Activated CD8-positive, alpha-beta T cell treated with anti-CD3 and anti-CD28 coated beads for 36 hours (primary cell): ENCODE data around the gene HMX1. TPM values are rescaled to one million over a fixed set of nuclear protein-coding genes. Genes with fewer than 3 reads are reported as not detected.

ENCODE experiments used
- ATAC-seq: fragments of 200-7000 bp; cut with Tn5 transposase; one replicate; pipeline ENCODE4 v1.10.0; 2021; ENCODE audit warnings: mild to moderate bottlenecking, moderate library complexity
- CTCF ChIA-PET: fragments of 350-600 bp; sonication (Branson Sonifier 250); formaldehyde crosslinking; loops from one replicate; lab custom pipeline; 2021; ENCODE audit warnings: antibody characterized with exemption; lab: Charles Lee
- POLR2A ChIA-PET: fragments of 350-600 bp; sonication (Branson Sonifier 250); formaldehyde crosslinking; loops from one replicate; lab custom pipeline; 2021; ENCODE audit warnings: antibody characterized with exemption; lab: Charles Lee
- DNase-seq: peaks from one replicate; pipeline ENCODE4 v3.0.0-alpha.2; 2020
- H3K27ac Mint-ChIP-seq: one replicate; pipeline ENCODE4 v1.8.0; 2021; ENCODE audit warnings: mild to moderate bottlenecking, mixed read lengths
- H3K27me3 Mint-ChIP-seq: one replicate; pipeline ENCODE4 v1.8.0; 2021; ENCODE audit warnings: mixed read lengths
- H3K36me3 Mint-ChIP-seq: one replicate; pipeline ENCODE4 v1.8.0; 2021; ENCODE audit warnings: low read depth, mixed read lengths
- H3K4me1 Mint-ChIP-seq: one replicate; pipeline ENCODE4 v1.8.0; 2021; ENCODE audit warnings: low read depth, mixed read lengths
- H3K4me3 Mint-ChIP-seq: one replicate; pipeline ENCODE4 v1.8.0; 2021; ENCODE audit warnings: mild to moderate bottlenecking, moderate library complexity, mixed read lengths
- H3K9me3 Mint-ChIP-seq: one replicate; pipeline ENCODE4 v1.8.0; 2021; ENCODE audit warnings: mixed read lengths
- intact Hi-C: fragments of 100-400 bp; cut with micrococcal nuclease; formaldehyde crosslinking; loops from one replicate; pipeline ENCODE4 v1.10.0; 2022
- total RNA-seq, 2 experiments: library from RNA; stranded (reverse); gene quantifications; one replicate each; pipeline ENCODE4 v1.2.3, GENCODE V29; 2021
- TF ChIP-seq, protein P1 (sequence below): fragments of 200-600 bp; IDR thresholded peaks from one replicate; pipeline ENCODE4 v1.8.0; 2022; ENCODE audit warnings: antibody characterized with exemption, mild to moderate bottlenecking

HMX1 gene
- total RNA-seq, 2 experiments from 2014 or later, result not detected

DNA sequence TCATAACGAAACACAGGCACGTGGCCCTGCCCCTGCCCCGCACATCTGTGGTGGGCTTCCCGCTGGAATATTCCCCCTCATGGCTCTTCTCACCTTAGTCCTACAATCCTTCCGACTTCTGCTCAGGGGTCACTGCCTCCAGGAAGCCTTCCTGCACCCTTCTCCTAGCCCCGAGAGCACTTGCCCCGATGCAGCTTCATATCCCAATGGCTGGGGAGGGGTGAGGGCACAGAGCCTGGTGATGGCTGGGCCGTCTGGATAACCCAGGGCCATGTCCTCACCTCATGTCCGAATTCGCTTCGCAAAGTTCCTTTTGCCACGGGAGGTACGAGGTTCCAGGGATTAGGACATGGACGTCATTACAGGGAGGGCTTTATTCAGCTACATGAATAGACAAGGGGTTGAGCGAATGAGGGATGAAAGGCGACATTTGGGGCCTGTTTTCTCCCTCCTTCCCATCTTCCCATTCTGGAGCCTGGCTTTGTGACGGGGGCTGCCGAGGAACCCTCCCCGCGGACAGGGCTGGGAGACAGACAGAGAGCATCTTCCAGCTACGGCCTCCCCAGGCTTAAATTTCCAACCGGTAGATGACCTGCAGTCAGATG lies 35.5 kb upstream of the HMX1 start:
- H3K4me1 Mint-ChIP-seq, result no peaks in the 10 kb centered on the region
- POLR2A ChIA-PET, result no interaction called here
- CTCF ChIA-PET, result no interaction called here
- TF ChIP-seq, protein P1, sequence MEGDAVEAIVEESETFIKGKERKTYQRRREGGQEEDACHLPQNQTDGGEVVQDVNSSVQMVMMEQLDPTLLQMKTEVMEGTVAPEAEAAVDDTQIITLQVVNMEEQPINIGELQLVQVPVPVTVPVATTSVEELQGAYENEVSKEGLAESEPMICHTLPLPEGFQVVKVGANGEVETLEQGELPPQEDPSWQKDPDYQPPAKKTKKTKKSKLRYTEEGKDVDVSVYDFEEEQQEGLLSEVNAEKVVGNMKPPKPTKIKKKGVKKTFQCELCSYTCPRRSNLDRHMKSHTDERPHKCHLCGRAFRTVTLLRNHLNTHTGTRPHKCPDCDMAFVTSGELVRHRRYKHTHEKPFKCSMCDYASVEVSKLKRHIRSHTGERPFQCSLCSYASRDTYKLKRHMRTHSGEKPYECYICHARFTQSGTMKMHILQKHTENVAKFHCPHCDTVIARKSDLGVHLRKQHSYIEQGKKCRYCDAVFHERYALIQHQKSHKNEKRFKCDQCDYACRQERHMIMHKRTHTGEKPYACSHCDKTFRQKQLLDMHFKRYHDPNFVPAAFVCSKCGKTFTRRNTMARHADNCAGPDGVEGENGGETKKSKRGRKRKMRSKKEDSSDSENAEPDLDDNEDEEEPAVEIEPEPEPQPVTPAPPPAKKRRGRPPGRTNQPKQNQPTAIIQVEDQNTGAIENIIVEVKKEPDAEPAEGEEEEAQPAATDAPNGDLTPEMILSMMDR, result no peak
- intact Hi-C loops, result no loop called here
- ATAC-seq (no peak), DNase-seq (no peak)
- H3K27ac Mint-ChIP-seq, result no peak overlapping the region
- H3K9me3 Mint-ChIP-seq, result peaks cover 2% of the 10 kb centered on the region
- no peaks in the 10 kb centered on the region for H3K27me3 Mint-ChIP-seq
- H3K4me3 Mint-ChIP-seq, result no peak overlapping the region
- H3K36me3 Mint-ChIP-seq, result no peaks in the 10 kb centered on the region

DNA sequence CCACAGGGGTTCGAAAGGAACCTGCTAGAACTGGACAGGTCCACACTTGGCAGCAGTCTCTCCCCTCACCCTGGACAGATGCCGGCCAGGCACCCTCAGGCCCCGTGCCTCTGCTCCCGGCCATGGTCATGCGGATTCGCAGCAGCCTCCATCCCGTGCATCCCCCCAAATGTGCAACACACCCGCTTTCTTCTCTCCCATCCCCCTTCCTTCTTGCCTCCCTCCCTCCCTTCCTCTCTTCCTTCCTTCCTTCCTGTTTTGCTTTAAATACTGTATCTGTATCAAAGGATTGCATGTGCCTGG lies 35.0 kb upstream of the HMX1 start:
- Mint-ChIP-seq H3K36me3 (no peaks in the 10 kb centered on the region), H3K27ac (no peak overlapping the region), H3K27me3 (no peaks in the 10 kb centered on the region), H3K4me1 (no peaks in the 10 kb centered on the region), H3K4me3 (no peak overlapping the region), H3K9me3 (peaks cover 6% of the 10 kb centered on the region)
- DNase-seq (no peak), ATAC-seq (no peak)
- ChIA-PET CTCF (no interaction called here), POLR2A (no interaction called here)
- intact Hi-C loops, result no loop called here
- TF ChIP-seq, protein P1, result no peak

DNA sequence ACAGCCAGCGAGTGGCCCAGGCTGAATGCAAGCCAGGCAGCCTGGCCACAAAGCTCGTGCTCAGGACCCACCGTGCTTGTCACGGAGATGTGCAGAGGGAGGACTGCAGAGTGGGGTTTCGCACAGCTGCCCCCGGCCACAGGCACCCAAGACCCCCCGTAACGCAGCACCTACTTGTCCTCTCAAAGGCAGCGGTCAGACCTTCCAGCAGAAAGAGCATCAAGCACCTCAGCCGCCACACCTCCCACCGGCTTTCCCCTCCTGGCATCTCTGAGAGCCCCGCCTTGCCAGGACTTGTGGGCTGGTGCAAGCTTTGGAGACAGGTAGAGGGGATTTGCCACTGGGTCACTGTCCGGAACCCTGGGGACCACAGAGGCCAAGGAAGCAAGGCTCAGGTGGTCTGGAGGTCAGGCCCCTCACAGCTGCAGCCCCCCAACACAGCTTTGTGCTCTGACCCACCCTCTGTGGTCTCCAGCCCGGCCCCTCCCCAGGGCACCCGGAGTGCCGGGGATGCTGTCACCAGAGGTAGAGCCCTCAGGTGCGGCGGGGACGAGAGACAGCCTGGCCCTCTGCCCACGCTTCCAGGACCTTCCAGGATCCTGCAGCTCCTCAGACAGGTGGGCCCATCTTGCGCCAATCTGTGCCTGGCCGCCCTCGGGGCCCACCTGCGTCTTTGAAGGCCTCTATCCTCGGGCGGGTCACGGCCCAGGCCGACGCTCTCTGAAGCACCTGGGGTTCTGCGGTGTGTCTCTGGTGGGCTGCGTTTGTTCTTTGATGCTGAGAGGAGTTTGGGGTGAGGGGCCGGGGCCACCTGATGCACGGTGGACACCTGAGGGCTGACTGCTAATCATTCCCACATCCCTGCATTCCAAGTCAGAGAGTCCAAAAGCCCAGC lies 34.4 kb upstream of the HMX1 start:
- CTCF ChIA-PET, result interaction anchor here (0.8 kb wide), 1 partner anchor 12 kb away, joined by 3 read pairs; no protein-coding TSS in a partner anchor
- no peak overlapping the region for H3K27ac Mint-ChIP-seq
- TF ChIP-seq, protein P1, result no peak
- peaks cover 2% of the 10 kb centered on the region for H3K36me3 Mint-ChIP-seq
- peaks cover 8% of the 10 kb centered on the region for H3K9me3 Mint-ChIP-seq
- intact Hi-C loops, result no loop called here
- ATAC-seq, result no peak
- no peak for DNase-seq
- no peak overlapping the region for H3K4me3 Mint-ChIP-seq
- no peaks in the 10 kb centered on the region for H3K27me3 Mint-ChIP-seq
- no peaks in the 10 kb centered on the region for H3K4me1 Mint-ChIP-seq
- POLR2A ChIA-PET, result interaction anchor here (0.6 kb wide), 1 partner anchor 22 kb away, joined by 3 read pairs; no protein-coding TSS in a partner anchor

DNA sequence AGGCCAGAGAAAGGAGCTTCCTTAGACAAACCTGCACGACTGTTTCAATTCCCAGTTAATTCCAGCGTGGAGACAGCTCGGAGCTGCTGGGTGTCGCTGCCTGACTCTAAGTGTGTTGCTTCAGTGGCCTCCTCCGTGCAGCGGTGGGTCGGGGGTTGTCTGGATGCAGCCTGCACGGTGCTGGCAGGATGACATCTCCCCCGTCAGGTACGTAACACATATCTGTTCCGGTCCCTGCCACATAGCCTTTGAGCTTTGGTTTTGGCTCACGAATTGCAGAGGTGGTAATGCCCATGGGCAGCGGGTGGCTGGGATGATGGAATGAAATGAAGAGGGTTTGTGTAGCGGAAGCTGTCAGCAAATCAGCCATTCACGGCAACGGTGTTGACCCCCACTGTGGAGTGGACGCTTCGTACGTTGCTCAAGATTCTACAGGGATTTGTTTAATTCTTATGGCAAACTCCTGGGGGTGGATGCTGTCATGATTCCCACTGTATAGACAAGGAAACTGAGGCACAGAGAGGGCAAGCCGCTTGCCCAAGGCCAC lies 33.7 kb upstream of the HMX1 start:
- intact Hi-C loops, result no loop called here
- Mint-ChIP-seq H3K27ac (no peak overlapping the region), H3K4me1 (no peaks in the 10 kb centered on the region), H3K4me3 (no peak overlapping the region), H3K36me3 (peaks cover 2% of the 10 kb centered on the region), H3K27me3 (no peaks in the 10 kb centered on the region), H3K9me3 (peaks cover 8% of the 10 kb centered on the region)
- DNase-seq (no peak), ATAC-seq (no peak)
- ChIA-PET CTCF (interaction anchor here (0.8 kb wide), 1 partner anchor 13 kb away, joined by 3 read pairs; no protein-coding TSS in a partner anchor), POLR2A (interaction anchor here (0.6 kb wide), 1 partner anchor 23 kb away, joined by 3 read pairs; no protein-coding TSS in a partner anchor)
- TF ChIP-seq, protein P1, result no peak

DNA sequence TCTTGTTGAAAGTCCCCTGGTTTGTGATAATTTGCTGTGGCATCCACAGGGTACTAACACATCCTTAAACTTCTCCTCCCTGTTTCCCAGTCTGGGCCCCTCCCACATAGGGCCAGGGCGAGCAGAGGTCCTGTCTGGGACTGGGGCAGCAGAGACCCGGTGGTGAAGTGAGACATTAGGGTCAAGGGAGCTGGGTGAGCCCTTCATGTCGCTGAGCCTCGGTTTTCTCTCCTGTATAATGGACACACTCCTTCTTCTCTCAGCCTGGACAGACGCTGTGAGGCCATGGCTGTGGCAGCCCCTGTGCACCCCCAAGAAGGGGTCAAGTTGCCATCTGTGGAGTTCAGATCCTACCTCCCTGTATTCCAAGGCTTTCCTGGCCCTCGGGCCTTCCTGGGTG lies 33.0 kb upstream of the HMX1 start:
- intact Hi-C loops, result no loop called here
- no peaks in the 10 kb centered on the region for H3K27me3 Mint-ChIP-seq
- TF ChIP-seq, protein P1, result no peak
- H3K4me3 Mint-ChIP-seq, result no peak overlapping the region
- H3K4me1 Mint-ChIP-seq, result no peaks in the 10 kb centered on the region
- H3K9me3 Mint-ChIP-seq, result peaks cover 8% of the 10 kb centered on the region
- ATAC-seq (no peak), DNase-seq (no peak)
- ChIA-PET CTCF (no interaction called here), POLR2A (no interaction called here)
- no peak overlapping the region for H3K27ac Mint-ChIP-seq
- peaks cover 2% of the 10 kb centered on the region for H3K36me3 Mint-ChIP-seq
